Large intestine (tissue), 3 donors: Measurements from ENCODE around the gene ATP1A2. TPM values are rescaled to one million over a fixed set of nuclear protein-coding genes. Genes with fewer than 3 reads are reported as not detected.

Experiments used
- DNase-seq, 2 donors: peaks; one replicate each; pipeline versions ENCODE4 v3.0.0 to v3.0.0-alpha.2; 2013
- H3K27ac ChIP-seq: one replicate; pipeline ENCODE4 v1.5.1; 2013; ENCODE audit warnings: low read length
- H3K27me3 ChIP-seq: 2 replicates; pipeline ENCODE4 v1.6.1; 2013; ENCODE audit warnings: low read length; ENCODE audit not compliant: control insufficient read depth, insufficient read depth
- H3K36me3 ChIP-seq: 2 replicates; pipeline ENCODE4 v1.6.1; 2013; ENCODE audit warnings: low read length; ENCODE audit not compliant: control insufficient read depth, insufficient read depth
- H3K4me1 ChIP-seq: one replicate; pipeline ENCODE4 v1.6.1; 2013; ENCODE audit warnings: low read length; ENCODE audit not compliant: control insufficient read depth, insufficient read depth
- H3K4me3 ChIP-seq: one replicate; pipeline ENCODE4 v1.5.1; 2013; ENCODE audit warnings: low read length
- H3K9me3 ChIP-seq: one replicate; pipeline ENCODE4 v1.6.1; 2013; ENCODE audit warnings: mild to moderate bottlenecking, low read depth, low read length, moderate library complexity; ENCODE audit not compliant: control insufficient read depth
- WGBS: methylation state at CpG from one replicate; pipeline ENCODE4 v1.1.5; 2013; ENCODE audit warnings: low lambda C conversion rate; ENCODE audit not compliant: insufficient coverage; 5-methylcytosine and 5-hydroxymethylcytosine counted together
- polyA plus RNA-seq: library from polyadenylated mRNA; unstranded; fragments of 120-200 nt; gene quantifications from one replicate; pipeline ENCODE4 v1.2.1, GENCODE V29; 2013

Gene ATP1A2
- polyA plus RNA-seq, 1 donor = 7.5 TPM

- peaks cover 49% of the 10 kb centered on the region for H3K27me3 ChIP-seq
Observed at GRCh38 chr1:160077486-160077885, 38.1 kb upstream of the ATP1A2 start.

GRCh38 chr1:160078512-160079195 is 36.9 kb upstream of the ATP1A2 start:
- H3K36me3 ChIP-seq = no peaks in the 10 kb centered on the region
- peak in 1 of 2 donors; percentile 41 for DNase-seq
- H3K27ac ChIP-seq = no peak overlapping the region
- H3K9me3 ChIP-seq = no peaks in the 10 kb centered on the region
- no peak overlapping the region for H3K4me3 ChIP-seq
- peaks cover 61% of the 10 kb centered on the region for H3K27me3 ChIP-seq
- WGBS = 100% methylated on average over 1 of the region's 8 CpGs
- H3K4me1 ChIP-seq = peaks cover 2% of the 10 kb centered on the region

More at GRCh38 chr1:160077486-160077885, 38.1 kb upstream of the ATP1A2 start:
- Histone ChIP-seq H3K9me3 (no peaks in the 10 kb centered on the region), H3K4me1 (no peaks in the 10 kb centered on the region), H3K27ac (no peak overlapping the region), H3K4me3 (no peak overlapping the region), H3K36me3 (no peaks in the 10 kb centered on the region)
- no peak for DNase-seq

- peaks cover 65% of the 10 kb centered on the region for H3K27me3 ChIP-seq
- no CpG with 5 or more reads among the region's 4 CpGs for WGBS
Observed at GRCh38 chr1:160079448-160079847, 36.1 kb upstream of the ATP1A2 start.

GRCh38 chr1:160080381-160081100 is 35.0 kb upstream of the ATP1A2 start:
- no CpG with 5 or more reads among the region's 6 CpGs for WGBS

More at GRCh38 chr1:160079448-160079847, 36.1 kb upstream of the ATP1A2 start:
- H3K36me3 ChIP-seq = no peaks in the 10 kb centered on the region
- H3K9me3 ChIP-seq = peaks cover 6% of the 10 kb centered on the region
- DNase-seq = no peak
- no peak overlapping the region for H3K27ac ChIP-seq
- H3K4me1 ChIP-seq = peaks cover 6% of the 10 kb centered on the region
- no peak overlapping the region for H3K4me3 ChIP-seq

GRCh38 chr1:160081261-160081936 is 34.2 kb upstream of the ATP1A2 start, which contains the start of gene KCNJ9:
KCNJ9 (plus strand) TSS chr1:160081538; CDS start chr1:160084031, 2,493 bp downstream.
- H3K27ac ChIP-seq = no peak within 1 kb of the TSS
- H3K9me3 ChIP-seq = peaks cover 8% of the 10 kb centered on the region
- H3K4me1 ChIP-seq = peaks cover 6% of the 10 kb centered on the region
- no peak within 1 kb of the TSS for H3K4me3 ChIP-seq
- no peaks in the 10 kb centered on the region for H3K36me3 ChIP-seq
- peaks cover 59% of the 10 kb centered on the region for H3K27me3 ChIP-seq
- DNase-seq = no peak
- no CpG with 5 or more reads among the region's 14 CpGs for WGBS

More at GRCh38 chr1:160080381-160081100, 35.0 kb upstream of the ATP1A2 start:
- Histone ChIP-seq H3K4me3 (no peak overlapping the region), H3K9me3 (peaks cover 8% of the 10 kb centered on the region), H3K36me3 (no peaks in the 10 kb centered on the region), H3K27me3 (peaks cover 66% of the 10 kb centered on the region), H3K4me1 (peaks cover 6% of the 10 kb centered on the region), H3K27ac (no peak overlapping the region)
- no peak for DNase-seq

- Histone ChIP-seq H3K4me1 (peaks cover 6% of the 10 kb centered on the region), H3K27me3 (peaks cover 52% of the 10 kb centered on the region), H3K4me3 (no peak overlapping the region), H3K9me3 (peaks cover 8% of the 10 kb centered on the region), H3K36me3 (peaks cover 6% of the 10 kb centered on the region), H3K27ac (no peak overlapping the region)
- no peak for DNase-seq
- no CpG with 5 or more reads among the region's 2 CpGs for WGBS
Observed at GRCh38 chr1:160082487-160082886, 33.1 kb upstream of the ATP1A2 start.

GRCh38 chr1:160082926-160083325 is 32.6 kb upstream of the ATP1A2 start:
- no peak for DNase-seq
- H3K27me3 ChIP-seq = peaks cover 51% of the 10 kb centered on the region
- H3K27ac ChIP-seq = no peak overlapping the region
- peaks cover 8% of the 10 kb centered on the region for H3K9me3 ChIP-seq
- no CpG with 5 or more reads among the region's 3 CpGs for WGBS
- H3K4me1 ChIP-seq = peaks cover 6% of the 10 kb centered on the region
- H3K36me3 ChIP-seq = peaks cover 6% of the 10 kb centered on the region
- H3K4me3 ChIP-seq = no peak overlapping the region

GRCh38 chr1:160083968-160084770 is 31.4 kb upstream of the ATP1A2 start:
- Histone ChIP-seq H3K4me3 (no peak overlapping the region), H3K9me3 (peaks cover 8% of the 10 kb centered on the region), H3K36me3 (peaks cover 15% of the 10 kb centered on the region), H3K27me3 (peaks cover 51% of the 10 kb centered on the region), H3K27ac (no peak overlapping the region), H3K4me1 (peaks cover 6% of the 10 kb centered on the region)
- WGBS = no CpG with 5 or more reads among the region's 96 CpGs
- peak; percentile 78 to 87 for DNase-seq

- no peak overlapping the region for H3K4me3 ChIP-seq
- H3K27me3 ChIP-seq = peaks cover 46% of the 10 kb centered on the region
- H3K9me3 ChIP-seq = peaks cover 8% of the 10 kb centered on the region
- H3K36me3 ChIP-seq = peaks cover 18% of the 10 kb centered on the region
- H3K4me1 ChIP-seq = peaks cover 6% of the 10 kb centered on the region
- H3K27ac ChIP-seq = no peak overlapping the region
- DNase-seq = no peak
- WGBS = no CpG with 5 or more reads among the region's 30 CpGs
Observed at GRCh38 chr1:160084771-160085321, 30.7 kb upstream of the ATP1A2 start.
